ENCODE data around the gene OR56A5.

Gene OR56A5

GRCh38 chr11:5932671-5933070 lies 35.6 kb downstream of the OR56A5 start:
- DNase-seq (ENCODE audit: low spot score), result no peak

- DNase-seq (ENCODE audit: low spot score), result no peak
Observed at GRCh38 chr11:5931061-5931460, 37.2 kb downstream of the OR56A5 start.

- no peak for DNase-seq (ENCODE audit: low spot score)
Observed at GRCh38 chr11:5930614-5931013, 37.7 kb downstream of the OR56A5 start.

GRCh38 chr11:5929571-5930368 lies 38.5 kb downstream of the OR56A5 start:
- DNase-seq (ENCODE audit: low spot score), result no peak

GRCh38 chr11:5928811-5929210 lies 39.5 kb downstream of the OR56A5 start:
- no peak for DNase-seq (ENCODE audit: low spot score)

DNA sequence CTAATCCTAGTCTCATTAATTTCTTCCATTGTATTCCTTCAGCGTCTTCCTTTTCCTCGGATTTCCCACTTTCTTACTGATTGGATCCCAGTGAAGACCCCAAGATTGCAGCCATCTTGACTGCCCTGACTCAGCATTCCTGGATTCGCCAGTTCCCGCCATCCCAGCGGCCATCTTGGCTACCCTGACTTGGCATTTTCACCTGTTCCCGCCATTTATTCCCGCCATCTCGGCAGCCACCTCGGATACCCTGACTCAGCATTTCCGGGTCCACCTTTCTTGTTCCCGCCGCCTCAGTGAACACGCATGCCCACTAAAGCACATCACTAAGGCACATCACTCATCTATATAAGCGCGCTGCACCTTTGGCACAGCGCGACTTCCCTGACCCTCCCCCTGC lies 40.0 kb downstream of the OR56A5 start:
- no peak for DNase-seq (ENCODE audit: low spot score)

DNA sequence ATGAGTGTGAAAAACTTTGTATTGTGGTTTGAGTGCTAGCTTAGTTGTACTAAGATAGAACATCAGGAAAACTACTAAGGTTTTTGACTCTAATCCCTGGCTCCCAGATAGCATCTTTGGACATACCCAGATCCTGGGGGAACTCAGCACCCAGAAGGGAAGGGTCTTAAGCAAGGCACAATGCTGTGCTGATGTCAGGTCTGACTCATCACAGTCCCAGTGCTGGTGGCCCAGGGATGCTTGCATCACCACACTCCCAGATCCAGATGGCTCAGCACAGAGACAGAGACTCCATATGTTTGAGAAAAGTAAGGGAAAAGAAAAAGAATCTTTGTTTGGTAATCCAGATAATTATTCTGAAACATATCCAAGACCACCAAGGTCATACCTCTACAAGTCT lies 44.5 kb downstream of the OR56A5 start:
- DNase-seq (ENCODE audit: low spot score), result no peak

DNA sequence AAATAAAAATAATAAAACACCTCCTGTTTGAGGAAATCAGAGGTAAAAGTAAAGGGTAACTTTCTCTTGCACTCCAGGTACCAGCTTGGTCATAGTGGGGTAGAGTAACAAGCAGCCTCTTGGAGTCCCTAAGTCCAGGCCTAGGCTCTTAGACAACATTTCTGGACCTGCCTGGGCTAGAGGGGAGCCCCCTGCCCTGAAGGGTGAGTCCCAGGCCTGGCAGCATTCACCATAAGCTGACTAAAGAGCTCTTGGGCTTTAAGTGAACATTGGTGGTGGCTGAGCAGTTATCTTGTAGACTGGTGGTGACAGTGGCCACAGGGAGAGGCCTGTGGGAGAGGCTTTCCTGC lies 44.9 kb downstream of the OR56A5 start:
- DNase-seq (ENCODE audit: low spot score), result no peak

- DNase-seq (ENCODE audit: low spot score), result no peak
Observed at GRCh38 chr11:5922749-5923426, 45.4 kb downstream of the OR56A5 start.

Measured in iPS-NIHi11 (cell line).